GM19372 (cell line): ENCODE results near the gene AAMP.
A peak's percentile ranks its signal among the peaks of the same experiment; 100 is the strongest.

ENCODE experiments used
- ATAC-seq: cut with Tn5 transposase; IDR thresholded peaks from one replicate; pipeline ENCODE4 v1.9.1; 2021; ENCODE audit warnings: mild to moderate bottlenecking, low read depth, moderate library complexity; ENCODE audit not compliant: unreplicated experiment

The AAMP gene

DNA sequence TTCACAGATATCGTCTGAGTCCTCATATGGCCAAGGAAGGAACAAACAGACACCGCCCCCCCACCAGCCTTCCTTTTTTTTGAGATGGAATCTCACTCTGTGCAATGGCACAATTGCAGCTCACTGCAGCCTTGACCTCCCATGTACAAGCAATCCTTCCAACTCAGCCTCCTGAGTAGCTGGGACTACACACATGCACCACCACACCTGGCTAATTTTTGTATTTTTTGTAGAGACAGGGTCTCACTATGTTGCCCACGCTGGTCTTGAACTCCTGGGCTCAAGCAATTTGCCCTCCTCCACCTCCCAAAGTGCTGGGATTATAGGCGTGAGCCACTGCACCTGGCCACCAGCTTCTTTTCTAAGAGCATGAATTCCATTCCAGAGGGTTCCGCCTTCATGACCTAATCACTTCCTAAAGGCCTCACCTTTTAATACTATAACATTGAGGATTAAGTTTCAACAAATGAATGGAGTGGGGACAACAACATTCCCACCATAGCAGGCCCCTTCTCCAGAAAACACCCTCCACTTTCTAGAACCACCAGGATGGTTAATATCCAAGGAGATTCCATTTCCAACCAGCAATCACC lies 24.6 kb upstream of the AAMP start:
- ATAC-seq = no peak

DNA sequence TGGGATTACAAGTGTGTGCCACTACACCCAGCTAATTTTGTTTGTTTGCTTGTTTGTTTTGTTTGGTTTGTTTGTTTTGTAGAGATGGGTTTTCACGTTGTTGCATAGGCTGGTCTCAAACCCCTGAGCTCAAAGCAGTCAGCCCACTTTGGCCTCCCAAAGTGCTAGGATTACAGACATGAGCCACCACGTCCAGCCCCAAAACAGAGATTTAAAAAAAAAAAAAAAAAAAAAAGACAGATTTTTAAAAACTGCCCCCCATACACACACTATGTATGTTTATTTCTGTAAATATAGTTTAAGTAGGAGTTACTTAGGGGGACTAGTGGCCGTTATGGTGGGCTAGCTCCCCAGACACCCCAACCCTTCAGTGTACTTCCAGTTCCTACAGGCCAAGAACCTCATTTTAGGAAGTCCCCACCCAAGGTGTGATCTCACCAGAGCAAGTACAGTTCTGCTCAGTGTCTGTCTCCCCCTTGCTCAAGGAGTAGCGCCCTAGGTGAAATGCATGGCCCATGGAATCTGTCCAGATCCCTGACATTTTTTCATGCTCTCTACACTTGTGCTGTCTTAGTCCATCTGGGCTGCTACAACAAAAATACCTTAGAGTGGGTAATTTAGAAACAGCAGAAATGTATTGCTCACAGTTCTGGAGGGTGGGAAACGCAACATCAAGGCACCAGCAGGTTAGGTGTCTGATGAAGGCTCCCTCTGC lies 23.9 kb upstream of the AAMP start:
- no peak for ATAC-seq

DNA sequence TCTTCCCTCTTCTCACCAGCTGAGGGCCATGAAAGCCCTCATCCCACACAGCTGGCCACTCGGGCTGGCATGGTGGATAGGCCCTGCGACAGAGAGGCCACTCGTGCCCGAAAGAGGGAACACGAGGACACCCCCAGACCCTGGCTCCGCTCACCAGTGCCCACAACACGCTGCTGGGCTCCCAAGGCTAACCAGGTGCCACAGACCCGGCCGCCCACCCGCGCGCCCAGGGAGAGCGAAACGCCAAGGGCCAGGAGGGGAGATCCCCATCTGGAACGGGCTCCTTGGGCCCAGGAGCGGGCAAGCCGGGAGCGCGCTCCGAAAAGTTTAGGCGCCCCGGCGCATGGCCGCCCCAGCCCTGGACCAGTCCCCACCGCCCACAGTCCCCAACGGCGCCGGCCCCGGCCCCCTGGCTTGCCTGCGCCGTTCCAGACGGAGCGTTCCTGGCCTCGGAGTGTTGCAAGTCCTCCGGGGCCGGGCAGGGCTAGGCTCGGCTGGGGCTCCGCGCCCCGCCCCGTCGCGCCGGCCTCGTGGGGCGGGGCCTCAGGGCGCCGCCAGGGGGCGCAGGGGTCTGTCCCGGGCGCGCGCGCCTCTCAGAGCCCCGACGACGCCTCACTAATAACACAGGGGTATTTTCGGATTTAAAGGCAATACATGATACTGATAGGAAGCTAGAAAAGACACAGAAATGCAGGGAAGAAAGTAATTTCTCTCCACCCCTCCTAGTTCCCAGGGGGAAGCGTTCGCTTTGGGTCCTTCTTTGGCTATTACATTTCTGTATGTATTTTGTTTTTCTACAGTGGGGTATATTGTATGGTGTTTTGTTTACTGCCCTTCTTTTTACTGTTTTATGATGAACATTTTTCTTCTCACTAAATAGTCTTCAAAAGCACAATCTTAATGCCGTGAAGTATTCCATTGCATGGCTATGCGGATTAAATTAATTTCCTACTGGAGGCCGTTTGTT lies 22.4 kb upstream of the AAMP start, which contains the start of gene TMBIM1:
Gene TMBIM1 (minus strand): TSS at position 456 of the 967 bp plus-strand sequence. CDS start 10,362 bp downstream, outside the sequence.
- ATAC-seq = peak; percentile 73

DNA sequence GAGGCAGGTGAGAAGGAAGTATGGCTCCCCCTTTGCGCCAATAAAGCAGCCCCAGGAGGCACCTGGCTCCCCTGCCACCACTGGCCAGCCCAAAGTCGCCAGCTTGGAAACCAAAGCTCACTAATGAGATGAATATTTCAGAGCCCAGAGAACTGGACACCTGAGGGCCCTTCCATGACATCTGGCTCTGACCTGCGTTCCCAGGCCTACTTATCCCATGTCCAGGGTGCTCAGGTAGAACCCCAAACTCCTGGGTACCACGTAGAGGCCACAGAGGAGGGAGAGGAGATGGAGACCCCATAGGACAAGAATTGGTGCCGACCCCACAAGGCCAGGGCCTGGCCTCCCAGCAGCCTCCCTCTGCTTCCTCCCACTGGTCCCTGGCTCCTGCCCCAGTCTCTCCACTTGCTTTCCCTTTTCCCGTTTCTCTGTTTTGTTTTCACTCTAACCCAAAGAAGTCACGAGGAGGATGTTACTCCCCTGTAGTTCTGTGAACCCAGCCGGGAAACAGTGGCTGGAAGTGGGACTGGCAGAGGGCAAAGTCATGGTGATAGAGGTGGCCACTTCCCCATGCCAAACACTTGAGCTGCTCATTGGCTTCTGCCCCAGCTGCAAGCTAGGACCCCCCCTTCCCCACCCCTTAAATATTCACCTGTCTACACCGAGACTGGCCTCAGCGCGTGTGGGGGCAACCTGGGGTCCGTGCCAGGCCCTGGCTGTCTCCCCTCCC lies 21.5 kb upstream of the AAMP start:
- no peak for ATAC-seq

DNA sequence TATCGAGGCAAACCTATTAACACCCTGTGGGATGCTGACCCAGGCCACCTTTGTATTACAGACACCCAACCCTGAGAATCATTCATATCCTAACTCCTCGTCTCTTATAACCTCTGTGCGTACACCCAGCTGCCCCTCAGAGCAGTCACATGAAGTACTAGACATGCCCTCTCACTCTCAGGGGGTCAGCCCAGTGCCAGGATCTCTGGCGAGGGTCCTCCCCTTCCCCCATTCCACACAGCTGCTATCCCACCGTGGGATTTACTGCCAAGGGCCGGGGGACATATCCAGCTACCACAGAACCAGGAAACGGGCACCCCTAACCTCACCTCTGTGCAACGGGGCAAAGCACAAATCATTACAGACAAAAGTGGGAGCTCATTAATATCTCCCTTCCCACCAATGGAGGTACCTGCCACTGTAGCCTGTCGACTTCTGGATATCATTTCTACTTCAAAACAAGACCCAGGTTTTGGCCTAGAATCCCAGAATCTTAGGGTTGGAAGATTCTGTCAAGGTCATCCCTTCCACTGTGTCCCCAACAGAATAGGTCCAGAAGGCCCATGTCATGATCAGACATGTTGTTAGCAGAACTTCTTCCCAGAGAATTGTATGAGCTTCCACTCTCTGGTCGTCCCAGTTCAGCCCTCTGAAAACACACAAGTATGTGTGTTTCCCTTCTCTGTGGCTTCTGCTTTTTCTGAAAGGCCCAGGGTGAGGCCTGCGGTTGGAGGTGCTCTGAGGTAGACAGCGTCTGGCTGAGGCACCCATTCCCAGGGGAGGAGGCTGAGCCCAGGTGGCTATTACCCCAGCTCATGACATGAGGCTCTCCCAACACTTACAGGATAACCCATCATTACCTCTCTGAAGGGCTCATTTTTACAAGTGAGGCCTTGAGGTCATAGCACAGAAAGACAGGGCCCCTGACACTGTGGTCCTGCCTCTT lies 20.7 kb upstream of the AAMP start:
- peak; percentile 40 for ATAC-seq

DNA sequence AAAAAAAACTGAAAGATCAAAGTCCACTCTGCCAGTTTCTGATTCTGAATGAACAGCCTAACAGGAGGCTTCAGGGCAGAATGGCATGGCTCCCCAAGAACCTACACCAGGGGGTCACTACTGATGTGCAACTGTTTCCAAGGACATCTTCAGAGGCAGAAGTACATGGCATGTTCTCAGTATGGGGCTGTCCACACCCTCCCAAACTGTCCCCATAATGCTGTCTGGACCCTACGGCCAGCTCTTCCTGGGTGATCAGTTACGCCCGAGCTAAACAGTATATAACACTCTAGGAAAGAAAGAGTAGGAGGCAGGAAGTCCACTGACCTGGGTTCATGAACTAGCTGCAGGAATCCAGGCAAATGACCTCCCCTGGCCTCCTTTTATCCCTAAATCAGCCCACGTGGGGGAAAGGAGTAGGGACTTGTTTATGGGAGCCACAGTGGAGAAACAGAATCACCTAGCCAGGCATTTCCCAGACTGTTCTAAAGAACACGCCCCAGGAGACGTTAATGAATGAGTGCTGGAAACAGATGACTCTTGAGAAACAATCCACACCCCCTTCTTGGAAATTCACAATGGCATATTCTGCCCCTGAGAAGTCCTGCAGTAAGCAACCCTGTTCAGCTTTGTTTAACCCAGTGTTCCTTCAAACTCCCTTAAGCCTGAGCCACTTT lies 19.8 kb upstream of the AAMP start:
- ATAC-seq = no peak

DNA sequence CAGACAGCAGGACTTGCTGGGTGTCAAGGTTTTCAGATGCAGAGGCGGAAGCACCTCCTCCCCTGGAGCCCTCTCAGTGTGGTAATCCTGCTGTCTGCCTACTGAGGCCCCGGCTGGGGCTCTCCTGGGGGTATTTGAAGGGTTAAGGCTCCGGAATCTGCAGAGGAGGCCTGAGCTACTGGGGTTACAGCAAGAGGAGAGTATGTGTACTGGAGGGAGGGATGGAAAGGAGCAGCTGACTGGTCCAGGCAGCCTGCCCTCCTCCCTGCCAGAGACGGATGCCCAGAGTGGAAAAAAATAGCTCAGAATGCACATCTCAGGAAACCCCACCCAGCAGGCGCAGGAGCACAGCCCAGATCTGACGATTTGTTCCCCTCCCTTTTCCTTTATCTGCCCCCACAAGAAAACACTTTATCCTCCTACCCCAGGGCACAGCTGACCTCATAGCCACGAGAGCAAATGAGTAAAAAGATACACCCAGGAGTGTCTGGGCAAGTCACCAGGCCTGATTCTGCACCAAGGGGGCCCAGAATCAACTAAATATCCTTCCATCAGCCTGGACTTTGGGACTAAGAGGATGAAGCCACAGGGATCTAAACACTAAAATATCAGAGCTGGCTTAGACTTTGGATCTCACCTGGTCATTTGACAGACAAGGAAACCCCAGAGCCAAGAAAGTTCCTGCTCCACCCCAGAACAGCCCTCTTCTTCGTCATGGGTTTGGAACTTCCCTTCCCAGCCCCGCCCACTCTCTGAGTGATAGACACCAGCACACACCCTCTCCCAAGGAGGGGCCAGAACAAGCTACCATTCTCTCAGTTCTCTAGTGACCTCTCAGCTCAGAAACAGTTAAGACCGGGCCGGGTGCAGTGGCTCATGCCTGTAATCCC lies 16.9 kb upstream of the AAMP start:
- peak; percentile 65 for ATAC-seq

DNA sequence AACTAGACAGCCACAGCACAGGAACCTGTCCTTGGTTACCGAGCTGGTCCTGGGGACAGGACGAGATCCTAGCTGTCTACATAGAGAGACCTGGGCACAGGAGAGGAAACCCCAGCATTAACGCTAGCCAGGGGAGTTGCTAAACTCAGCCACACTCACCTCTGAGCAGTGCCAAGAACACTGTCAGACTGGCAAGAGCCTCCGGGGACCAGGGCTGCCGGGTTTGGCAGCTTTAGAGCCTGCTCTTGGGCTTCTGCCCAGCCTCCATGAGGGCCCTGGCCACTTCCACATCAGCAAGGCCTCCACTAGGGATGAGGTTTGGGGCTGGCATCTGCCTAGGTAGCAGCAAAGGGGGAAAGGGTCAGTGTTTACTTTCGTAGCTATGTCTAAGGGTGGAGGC lies 15.7 kb upstream of the AAMP start:
- ATAC-seq = no peak

DNA sequence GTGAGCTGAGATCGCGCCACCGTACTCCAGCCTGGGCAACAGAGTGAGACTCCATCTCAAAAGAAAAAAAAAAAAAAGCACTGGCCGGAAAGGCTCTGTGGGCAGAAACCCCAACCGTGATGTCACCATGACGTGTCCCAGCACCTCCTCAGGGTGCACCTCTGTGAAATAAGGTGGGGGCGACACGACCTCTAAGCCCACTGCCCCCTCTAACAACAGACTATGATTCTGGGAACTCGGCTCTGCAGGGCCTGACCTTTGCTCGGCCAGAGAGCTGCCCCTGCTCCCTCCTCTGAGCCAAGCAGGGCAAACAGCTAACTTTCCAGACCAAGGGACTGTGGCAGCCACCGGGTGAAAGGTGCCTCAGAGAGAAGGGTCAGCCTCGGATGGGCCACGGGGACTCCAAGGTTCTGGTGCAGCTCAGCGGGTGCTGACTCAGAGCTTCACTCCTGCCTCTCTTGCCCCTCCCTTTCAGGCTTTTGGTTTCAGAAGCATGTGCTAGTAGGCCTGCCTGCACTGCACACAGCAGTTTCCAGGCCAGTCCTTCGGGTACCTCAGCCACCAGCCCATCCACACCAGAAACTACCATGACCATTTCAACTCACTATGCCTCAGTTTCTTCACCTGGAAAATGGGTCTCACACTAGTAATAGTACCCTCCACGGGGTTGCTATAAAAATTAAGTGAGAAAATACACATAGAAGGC lies 14.3 kb upstream of the AAMP start:
- peak; percentile 46 for ATAC-seq

DNA sequence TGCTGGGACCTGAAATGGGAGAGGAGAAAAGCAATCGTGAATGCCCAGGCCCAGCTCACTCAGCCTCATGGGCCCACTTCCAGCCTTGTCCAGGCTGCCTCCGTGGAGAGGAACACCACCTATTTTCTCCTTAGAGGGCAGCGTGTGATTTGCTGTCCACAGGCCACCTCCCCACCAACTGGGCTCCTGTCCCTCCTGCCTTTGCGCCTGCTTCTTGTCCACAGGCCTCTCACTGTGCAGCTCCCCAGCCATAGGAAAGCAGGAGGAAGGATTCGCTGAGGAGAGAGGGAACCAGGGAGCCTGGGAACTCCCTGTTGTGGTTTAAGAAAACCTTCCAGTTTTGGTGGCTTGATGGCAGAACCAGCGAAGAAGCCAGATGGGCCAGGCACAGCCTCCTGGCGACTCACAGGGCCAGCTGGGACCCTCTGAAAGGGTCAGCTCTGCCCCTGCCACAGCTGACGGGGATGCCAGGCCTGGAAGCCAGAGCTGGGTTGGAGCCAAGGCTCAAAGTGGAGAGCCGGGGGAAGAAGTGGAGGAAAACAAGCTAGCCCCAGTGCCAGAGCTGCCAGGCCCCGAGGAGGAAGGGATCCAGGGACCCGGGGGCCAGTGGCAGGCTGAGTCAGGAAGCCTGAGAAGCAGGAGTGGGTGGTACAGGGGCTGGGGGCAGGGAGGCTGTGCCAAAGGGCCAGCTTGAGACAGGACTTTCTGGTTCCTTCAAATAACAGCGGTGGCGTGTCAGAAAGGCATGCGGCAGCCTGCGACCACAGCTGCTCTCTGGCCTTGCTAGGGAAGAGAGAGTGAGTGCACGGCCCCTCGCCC lies 12.4 kb upstream of the AAMP start:
- ATAC-seq = no peak

DNA sequence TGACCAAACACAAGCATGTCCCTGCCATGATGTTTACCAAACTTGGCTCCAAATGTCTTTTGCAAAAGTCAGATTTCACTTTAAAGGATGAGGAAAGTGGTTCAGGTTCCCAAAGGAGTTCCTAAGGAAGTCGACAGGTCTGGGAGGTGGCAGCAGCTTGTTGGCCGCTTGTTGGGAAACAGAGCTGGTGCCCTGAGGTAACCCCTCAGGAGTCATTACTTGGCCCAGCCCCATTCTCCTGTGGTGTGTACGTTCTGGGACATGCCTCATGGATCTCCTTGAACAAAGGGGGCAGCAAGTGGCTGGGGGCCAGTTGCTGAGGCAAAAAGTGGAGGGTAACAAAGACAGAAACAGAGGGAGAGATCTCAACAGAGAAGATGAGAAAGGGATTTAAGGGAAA lies 11.5 kb upstream of the AAMP start:
- no peak for ATAC-seq

DNA sequence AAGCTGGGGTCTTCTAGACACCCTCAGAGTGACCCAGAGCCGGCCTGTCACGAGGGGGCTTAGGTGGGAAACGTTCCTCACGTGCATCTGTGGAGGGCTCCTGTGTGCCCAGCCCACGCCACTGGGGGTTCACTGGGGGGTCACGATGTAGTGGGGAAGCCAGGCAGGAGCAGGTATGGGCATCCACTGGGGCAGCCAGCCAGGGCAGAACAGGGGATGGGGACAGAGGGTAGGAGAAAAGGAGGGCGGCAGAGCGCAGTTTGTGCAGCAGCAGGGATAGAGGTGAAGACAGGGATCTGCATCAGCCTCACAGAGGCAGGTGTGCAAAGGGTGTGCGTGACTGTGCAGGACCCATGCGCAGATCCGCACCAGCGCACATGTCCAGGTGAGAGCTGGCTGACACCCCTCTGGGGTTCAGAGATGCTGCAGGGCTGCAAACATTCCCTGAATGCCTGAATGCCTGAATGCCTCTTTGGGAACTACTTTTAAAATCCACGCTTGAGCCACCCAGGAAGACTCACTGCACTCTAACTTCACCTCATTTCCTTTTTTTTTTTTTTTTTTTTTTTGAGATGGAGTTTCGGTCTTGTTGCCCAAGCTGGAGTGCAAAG lies 10.4 kb upstream of the AAMP start:
- ATAC-seq = no peak

DNA sequence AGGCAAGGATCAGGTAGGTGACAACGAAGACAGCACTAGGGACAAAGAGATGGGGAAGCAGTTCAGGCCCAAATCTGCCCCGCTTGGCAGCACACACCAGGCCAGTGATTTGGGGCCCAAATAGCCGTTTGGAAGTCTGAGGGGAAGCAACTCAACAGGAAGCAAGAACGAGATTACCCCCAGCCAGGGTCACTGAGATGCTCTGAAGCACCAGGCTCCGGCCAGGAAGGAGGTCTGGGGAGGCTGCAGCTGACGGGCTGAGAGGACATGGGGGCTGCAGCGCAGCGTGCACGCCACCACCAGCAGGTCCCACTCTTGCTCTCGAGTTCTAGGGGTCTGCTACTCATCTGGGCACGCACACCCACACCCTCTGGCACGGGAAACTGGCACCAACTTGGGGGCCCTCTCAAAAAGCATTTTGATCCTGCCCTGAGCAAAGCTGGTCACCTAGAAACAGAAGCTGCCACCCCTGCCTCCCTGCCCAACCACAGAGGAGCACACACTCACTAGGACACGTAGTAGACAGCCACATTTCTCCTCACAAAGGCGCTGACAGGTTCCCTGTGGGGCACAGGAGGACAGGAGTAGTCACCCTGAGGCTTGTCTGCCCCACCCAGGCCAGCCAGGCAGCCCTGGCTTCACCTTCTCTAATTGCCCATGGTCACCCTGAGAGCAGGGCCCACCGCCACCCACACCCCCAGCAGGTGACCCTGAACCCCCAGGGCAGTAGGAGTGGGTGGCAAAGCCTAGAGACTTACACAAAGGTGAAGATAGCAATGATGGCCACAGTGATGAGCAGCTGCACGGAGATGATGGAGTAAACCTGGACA lies 8.8 kb upstream of the AAMP start:
- no peak for ATAC-seq

DNA sequence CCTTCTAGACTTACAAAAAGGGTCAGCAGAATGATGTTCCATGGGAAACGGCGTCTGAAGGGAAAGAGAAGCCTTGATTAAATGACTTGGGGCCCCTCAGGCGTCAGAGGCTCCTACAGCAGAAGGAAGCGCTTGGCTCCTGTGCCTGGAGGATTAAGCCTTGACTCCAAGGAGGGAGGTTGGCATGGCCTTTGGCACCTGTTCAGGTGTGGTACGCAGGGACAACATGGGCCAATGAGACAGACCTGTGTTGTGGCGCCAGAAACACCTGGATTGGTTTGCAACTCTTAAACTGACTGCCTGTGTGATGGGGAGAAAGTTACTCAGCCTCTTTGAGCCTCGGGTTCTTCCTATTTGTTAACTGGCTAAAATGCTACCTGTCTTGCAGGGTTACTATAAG lies 8.0 kb upstream of the AAMP start:
- ATAC-seq = no peak
